ENCODE data around the gene ALK.

GRCh38 chr2:29776406-29776805 lies 145.0 kb downstream of the ALK start:
- TF ChIP-seq CTCF (IDR thresholded peaks at IDR 0.05): no peak
- no peak for TF ChIP-seq EZH2 (IDR thresholded peaks at IDR 0.05; ENCODE audit: borderline replicate concordance, insufficient read depth, low read depth, low read length, poor library complexity, severe bottlenecking)
